Activated T-cell treated with anti-CD3 and anti-CD28 coated beads, Interleukin-2, amount 50 U/mL, for 48 hours (primary cell): ENCODE data around the gene ABHD16A.

Experiments
- DNase-seq, 2 experiments: peaks; one replicate each; pipeline ENCODE4 v3.0.0-alpha.2; 2020

ABHD16A gene

GRCh38 chr6:31702819-31703716, at the start of gene ABHD16A:
ABHD16A (minus strand) TSS chr6:31703324; CDS start chr6:31703281, 43 bp downstream.
- peak; percentile 98 to 99 for DNase-seq

GRCh38 chr6:31752739-31753319, 49.7 kb upstream of the ABHD16A start:
- no peak for DNase-seq

GRCh38 chr6:31750411-31751022, 47.4 kb upstream of the ABHD16A start:
- DNase-seq = no peak

GRCh38 chr6:31749301-31750036, 46.3 kb upstream of the ABHD16A start:
- DNase-seq = no peak

GRCh38 chr6:31744422-31744821, 41.3 kb upstream of the ABHD16A start:
- DNase-seq = no peak

- no peak for DNase-seq
Observed at GRCh38 chr6:31742894-31743293, 39.8 kb upstream of the ABHD16A start.

- DNase-seq = no peak
Observed at GRCh38 chr6:31741815-31742214, 38.7 kb upstream of the ABHD16A start.

GRCh38 chr6:31740397-31741223, 37.5 kb upstream of the ABHD16A start:
- DNase-seq = peak in 1 of 2 experiments; percentile 35

- DNase-seq = peak; percentile 97 to 98
Observed at GRCh38 chr6:31739639-31740396, 36.7 kb upstream of the ABHD16A start, which contains the start of gene MSH5. MSH5 (plus strand) TSS chr6:31740005; CDS start chr6:31740467, 462 bp downstream.

- peak; percentile 60 to 66 for DNase-seq
Observed at GRCh38 chr6:31737991-31738979, 35.2 kb upstream of the ABHD16A start.

- no peak for DNase-seq
Observed at GRCh38 chr6:31737315-31737990, 34.3 kb upstream of the ABHD16A start.

- DNase-seq = no peak
Observed at GRCh38 chr6:31736768-31737314, 33.7 kb upstream of the ABHD16A start.

GRCh38 chr6:31736021-31736767, 33.1 kb upstream of the ABHD16A start, which contains the start of gene CLIC1:
CLIC1 (minus strand) TSS chr6:31736530; CDS start chr6:31736300, 230 bp downstream.
- DNase-seq = peak; percentile 90

- DNase-seq = peak; percentile 71 to 77
Observed at GRCh38 chr6:31734821-31735406, 31.8 kb upstream of the ABHD16A start.

GRCh38 chr6:31734247-31734820, 31.2 kb upstream of the ABHD16A start:
- no peak for DNase-seq

GRCh38 chr6:31733734-31734133, 30.6 kb upstream of the ABHD16A start:
- no peak for DNase-seq

GRCh38 chr6:31732029-31732428, 28.9 kb upstream of the ABHD16A start:
- DNase-seq = no peak
